GM19468 (cell line): ENCODE measurements around the gene CXCL13.
"Not testable (repeated sequence)": the region's sequence is repeated elsewhere in the genome, so short reads cannot be mapped to it uniquely, and the experiment has no call there.

Experiments
- ATAC-seq: cut with Tn5 transposase; IDR thresholded peaks from one replicate; pipeline ENCODE4 v1.9.1; 2021; ENCODE audit warnings: mild to moderate bottlenecking, moderate library complexity, moderate number of reproducible peaks; ENCODE audit not compliant: unreplicated experiment; ENCODE audit errors: extremely low read depth

The CXCL13 gene

DNA sequence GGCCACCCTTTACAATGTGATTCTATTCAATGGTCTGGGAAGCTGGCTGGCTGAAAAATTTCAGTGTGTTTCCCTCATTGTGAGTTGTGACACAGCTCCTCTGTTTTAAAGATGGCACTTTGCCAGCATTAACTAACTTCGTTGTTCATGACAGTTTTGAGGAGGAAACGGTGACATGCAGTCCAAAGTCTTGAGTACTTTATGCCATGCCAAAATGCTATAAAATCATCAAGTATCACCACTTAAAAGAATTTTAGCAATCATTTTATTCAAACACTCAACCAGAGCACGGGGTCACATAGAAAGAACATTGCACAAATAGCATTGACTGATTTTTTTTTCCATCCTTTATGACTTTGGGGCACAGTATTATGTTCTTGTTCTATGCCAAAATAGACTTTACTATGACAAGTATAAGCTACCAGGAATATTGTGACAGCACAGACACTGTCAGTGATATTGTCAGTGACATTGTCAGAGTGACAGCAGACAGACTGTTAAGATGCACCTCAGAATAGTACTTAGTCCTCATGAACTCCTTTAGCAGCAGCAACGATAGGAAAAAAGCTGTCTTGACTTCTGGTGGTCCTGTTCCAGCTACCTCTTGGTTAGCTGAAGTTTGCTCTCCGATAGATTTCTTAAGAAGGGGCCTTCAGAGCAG, 46.7 kb downstream of the CXCL13 start:
- ATAC-seq: no peak

DNA sequence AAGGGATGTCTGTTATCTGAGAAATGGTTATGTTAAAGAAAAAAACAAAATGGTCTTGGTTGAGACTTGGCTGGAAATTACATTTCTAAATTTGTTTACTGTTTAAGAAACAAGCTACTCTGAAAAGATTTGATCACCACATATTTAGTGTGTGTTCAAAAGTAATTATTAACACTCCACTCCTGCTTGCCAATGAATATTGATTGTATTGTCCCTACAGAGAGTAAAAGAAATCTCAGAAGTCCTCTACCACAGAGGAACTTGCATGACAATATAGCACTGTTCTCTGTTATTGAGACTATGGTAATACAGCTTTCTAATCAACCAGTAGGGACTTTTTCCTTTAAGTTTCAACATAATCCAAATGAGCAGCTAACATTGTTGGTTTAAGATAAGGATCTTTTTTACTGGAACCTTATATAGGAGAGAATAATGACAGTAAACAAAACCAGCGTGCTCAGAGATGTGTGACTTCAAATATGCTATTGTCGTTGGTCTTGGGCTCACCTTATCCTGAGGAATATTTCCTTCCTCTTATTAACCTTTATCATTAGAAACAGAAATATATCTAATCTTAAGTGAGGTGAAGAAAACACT, 47.6 kb downstream of the CXCL13 start:
- no peak for ATAC-seq

DNA sequence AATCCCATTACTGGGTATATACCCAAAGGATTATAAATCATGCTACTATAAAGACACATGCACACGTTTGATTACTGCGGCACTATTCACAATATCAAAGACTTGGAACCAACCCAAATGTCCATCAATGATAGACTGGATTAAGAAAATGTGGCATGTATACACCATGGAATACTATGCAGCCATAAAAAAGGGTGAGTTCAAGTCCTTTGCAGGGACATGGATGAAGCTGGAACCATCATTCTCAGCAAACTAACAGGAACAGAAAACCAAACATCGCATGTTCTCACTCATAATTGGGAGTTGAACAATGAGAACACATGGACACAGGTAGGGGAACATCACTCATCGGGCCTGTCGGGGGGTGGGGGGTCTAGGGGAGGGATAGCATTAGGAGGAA, 54.7 kb downstream of the CXCL13 start:
- ATAC-seq: not testable (repeated sequence)
